ENCODE measurements around the gene TPPP. TPM values are rescaled to one million over a fixed set of nuclear protein-coding genes. Genes with fewer than 3 reads are reported as not detected.

Gene TPPP
- total and polyA plus RNA-seq, 2 of the 13 experiments (the other 11 are each of a cell fraction or from before 2014, with no cell fraction given): 0.07 TPM; not detected in 1

- TF ChIP-seq HDAC1 (CRISPR knock-in tag; IDR thresholded peaks at IDR 0.05) (peak; percentile 72), ZNF687 (CRISPR knock-in tag; IDR thresholded peaks at IDR 0.05) (peak; percentile 49), CENPBD1 (CRISPR knock-in tag; IDR thresholded peaks at IDR 0.05; ENCODE audit: borderline replicate concordance, low read depth) (no peak), MYC (CRISPR knock-in tag; IDR thresholded peaks at IDR 0.05; ENCODE audit: borderline replicate concordance) (peak; percentile 38; the same call in 1 of the 2 replicates), TGIF2 (CRISPR knock-in tag; IDR thresholded peaks at IDR 0.05) (no peak), NCOA1 (CRISPR knock-in tag; IDR thresholded peaks at IDR 0.05) (no peak), TAF1 (CRISPR knock-in tag; IDR thresholded peaks at IDR 0.05) (peak; percentile 63; the same call in 1 of the 2 replicates), ZNF577 (CRISPR knock-in tag; IDR thresholded peaks at IDR 0.05; ENCODE audit: borderline replicate concordance, low read depth) (no peak), POGZ (CRISPR knock-in tag; IDR thresholded peaks at IDR 0.05) (0 out of 2 replicates have a peak, but pooled peaks have one; percentile 8), CBX5 (CRISPR knock-in tag; IDR thresholded peaks at IDR 0.05; ENCODE audit: borderline replicate concordance) (no peak), ZNF180 (CRISPR knock-in tag; IDR thresholded peaks at IDR 0.05; ENCODE audit: borderline replicate concordance, low read depth) (no peak), ZNF496 (CRISPR knock-in tag; IDR thresholded peaks at IDR 0.05; ENCODE audit: insufficient replicate concordance) (no peak), ZNF512B (CRISPR knock-in tag; IDR thresholded peaks at IDR 0.05; ENCODE audit: borderline replicate concordance) (no peak), HMGXB3 (CRISPR knock-in tag; IDR thresholded peaks at IDR 0.05; ENCODE audit: borderline replicate concordance) (no peak), NRL (CRISPR knock-in tag; IDR thresholded peaks at IDR 0.05; ENCODE audit: borderline replicate concordance) (no peak)
Measured at GRCh38 chr5:611731-612486, 81.2 kb downstream of the TPPP start, which contains the start of gene CEP72 (continued).

Measured in HepG2 (cell line).